ENCODE measurements around the gene SPON1.
A peak's percentile ranks its signal among the peaks of the same experiment; 100 is the strongest.
"Not testable (repeated sequence)": the region's sequence is repeated elsewhere in the genome, so short reads cannot be mapped to it uniquely, and the experiment has no call there.

The SPON1 gene

DNA sequence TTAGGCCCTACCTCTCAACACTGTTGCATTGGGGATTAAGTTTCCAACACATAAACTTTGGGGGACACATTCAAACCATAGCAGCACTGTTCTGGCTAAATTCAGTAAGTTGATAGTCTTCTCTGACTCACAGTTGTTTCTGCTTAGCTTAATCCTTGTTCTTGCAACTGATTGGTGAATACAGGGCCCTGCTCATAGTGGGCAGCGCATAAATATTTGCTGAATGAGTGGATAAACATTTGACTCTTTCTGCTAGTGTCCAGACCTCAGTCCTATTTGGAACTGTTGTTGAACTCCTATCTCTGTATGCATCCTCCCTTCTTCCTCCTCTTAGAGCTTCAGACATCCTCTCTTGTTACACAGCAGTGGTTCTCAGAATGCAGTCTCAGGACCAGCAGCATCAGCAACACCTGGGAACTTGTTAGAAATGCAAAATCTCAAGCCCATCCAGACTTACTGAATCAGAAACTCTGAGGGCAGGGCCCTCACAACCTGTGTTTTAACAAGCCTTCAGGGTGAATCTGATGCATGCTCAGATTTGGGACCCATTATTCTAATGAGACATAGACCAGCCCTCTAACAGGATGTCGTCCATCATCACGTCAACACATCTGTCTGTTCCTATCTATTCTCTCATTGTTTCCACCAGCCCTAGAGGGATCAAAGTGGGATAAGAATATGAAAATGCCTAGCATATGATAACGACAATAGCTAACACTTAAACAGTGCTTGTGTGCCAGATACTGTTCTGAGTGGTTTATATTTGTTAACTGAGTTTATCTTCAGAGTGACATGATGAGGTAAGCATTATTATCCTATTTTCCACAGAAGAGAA is 22.3 kb downstream of the SPON1 start:
- peak; percentile 94 for DNase-seq (ENCODE audit: low read depth)

- DNase-seq (ENCODE audit: low read depth) = not testable (repeated sequence)
These were observed 24.2 kb downstream of the SPON1 start for GRCh38 chr11:13986695-13987094.

DNA sequence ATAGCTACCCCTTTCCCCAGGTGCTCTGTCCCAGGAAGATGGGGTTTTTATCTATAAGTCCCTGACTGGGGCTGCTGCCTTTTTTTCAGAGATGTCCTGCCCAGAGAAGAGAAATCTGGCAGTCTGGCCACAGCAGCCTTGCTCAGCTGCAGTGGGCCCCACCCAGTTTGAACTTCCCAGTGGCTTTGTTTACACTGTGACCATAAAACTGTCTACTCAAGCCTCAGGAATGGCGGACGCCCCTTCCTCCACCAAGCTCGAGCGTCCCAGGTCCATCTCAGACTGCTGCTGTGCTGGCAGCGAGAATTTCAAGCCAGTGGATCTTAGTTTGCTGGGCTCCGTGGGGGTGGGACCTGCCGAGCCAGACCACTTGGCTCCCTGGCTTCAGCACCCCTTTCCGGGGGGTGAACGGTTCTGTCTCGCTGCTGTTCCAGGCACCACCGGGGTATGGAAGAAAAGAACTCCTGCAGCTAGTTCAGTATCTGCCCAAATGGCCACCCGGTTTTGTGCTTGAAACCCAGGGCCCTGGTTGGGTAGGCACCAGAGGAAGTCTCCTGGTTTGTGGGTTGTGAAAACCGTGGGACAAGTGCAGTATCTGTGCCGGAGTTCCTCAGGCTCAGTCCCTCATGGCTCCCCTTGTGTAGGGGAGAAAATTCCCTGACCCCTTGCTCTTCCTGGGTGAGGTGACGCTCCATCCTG is 29.8 kb downstream of the SPON1 start:
- peak; percentile 19 for DNase-seq (ENCODE audit: low read depth)

DNA sequence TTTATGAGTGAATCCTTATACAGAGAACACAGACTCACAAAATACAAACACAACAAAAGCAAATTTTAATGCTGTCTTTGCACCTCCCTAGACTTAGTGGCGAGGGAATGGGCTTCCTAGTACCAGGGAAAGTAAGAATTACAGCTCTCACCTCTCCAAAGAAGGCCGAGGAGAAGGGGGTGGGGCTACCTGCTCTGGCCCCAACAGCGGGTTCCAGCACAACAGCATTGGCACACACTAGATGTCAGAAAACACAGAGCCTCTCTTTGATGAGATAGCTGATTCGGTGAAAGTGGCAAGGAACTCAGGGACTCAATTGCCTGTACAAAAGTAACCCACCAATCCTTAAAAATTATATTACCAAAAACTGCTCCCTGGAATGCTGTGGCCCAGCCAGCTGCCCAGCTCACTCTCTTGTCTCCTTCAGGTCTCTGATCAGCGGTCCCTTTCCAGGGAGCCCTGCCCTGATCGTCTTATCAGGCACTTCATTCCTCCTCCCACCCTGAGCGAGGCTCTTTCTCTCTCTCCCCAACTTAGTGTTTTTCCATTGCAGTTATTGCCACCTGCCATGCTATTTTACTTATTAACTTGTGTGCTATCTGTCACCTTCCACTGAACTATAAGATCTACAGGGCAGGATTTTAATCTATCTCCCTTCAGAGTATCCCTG is 30.7 kb downstream of the SPON1 start:
- DNase-seq (ENCODE audit: low read depth) = no peak

GRCh38 chr11:13997881-13998280 is 35.4 kb downstream of the SPON1 start:
- no peak for DNase-seq (ENCODE audit: low read depth)

GRCh38 chr11:13999704-14000103 is 37.2 kb downstream of the SPON1 start:
- no peak for DNase-seq (ENCODE audit: low read depth)

DNA sequence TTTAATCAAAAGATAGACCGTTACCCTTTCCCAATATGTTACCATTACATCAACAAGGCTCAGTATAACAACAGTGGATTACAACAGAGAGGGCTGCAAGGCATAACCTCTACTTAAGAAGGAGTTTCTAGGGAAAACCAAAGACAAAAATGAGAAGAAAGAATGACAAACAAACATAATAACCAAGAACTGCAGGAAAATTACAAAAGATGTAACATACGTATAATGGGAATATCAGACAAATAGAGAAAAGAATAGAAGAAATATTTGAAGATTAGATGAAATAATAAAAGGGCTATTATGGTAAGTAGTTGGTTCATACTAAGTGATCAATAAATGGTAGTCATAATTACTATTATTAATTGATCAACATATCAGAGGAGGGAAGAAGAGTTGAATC is 39.1 kb downstream of the SPON1 start:
- DNase-seq (ENCODE audit: low read depth) = no peak

DNA sequence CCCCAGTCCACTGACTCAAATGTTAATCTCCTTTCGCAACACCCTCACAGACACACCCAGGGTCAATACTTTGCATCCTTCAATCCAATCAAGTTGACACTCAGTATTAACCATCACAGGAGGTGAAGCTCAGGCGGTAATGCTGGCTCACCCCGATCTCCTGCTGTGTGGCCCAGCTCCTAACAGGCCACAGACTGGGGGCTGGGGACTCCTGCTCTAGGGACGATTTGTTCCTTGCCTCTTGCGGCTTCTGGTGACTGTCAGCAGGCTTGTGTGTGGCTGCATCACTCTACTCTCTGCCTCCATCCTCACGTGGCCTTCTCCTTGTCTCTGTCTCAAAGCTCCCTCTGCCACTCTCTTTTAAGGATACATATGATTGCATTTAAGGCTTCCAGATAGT is 45.0 kb downstream of the SPON1 start:
- no peak for DNase-seq (ENCODE audit: low read depth)

GRCh38 chr11:14010665-14011064 is 48.1 kb downstream of the SPON1 start:
- DNase-seq (ENCODE audit: low read depth) = peak; percentile 11

DNA sequence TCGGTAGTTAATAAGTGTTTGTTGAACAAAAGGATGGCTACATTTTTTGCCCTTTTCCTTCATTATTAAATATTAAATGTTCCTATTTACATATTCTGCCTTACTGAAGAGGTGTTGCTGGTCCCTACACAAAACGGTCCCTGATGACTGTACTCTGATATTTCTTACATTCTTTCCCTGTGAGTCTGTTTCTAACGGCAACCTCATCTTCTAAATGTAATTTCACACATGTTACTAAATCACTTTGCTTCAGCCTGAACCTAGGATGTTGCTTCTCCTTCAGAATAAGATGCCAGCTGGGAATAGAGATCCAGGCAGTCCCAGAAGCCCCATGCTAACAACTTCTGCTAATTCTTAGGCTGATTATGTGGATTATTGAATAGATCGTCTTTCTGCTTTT is 50.3 kb downstream of the SPON1 start:
- peak; percentile 23 for DNase-seq (ENCODE audit: low read depth)

GRCh38 chr11:14015711-14016110 is 53.2 kb downstream of the SPON1 start:
- DNase-seq (ENCODE audit: low read depth) = peak; percentile 18

DNA sequence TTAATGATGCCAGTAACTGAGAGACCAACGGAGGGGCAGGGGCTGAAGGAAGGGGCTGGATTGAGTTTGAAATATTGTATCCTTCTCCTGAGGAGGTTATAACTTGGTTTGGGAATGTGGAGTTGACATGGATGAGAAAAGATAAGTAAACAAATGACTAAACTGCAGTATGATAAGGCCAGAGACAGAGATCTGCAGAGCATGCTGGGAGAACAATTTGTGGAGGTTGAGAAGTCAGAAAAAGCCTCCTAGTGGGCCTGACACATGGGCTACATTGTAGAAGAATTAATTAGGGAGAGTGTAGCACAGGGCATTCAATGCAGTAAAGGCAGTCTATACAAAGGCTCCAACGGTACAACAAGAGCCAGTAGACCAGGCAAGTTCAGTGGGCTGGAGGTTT is 55.9 kb downstream of the SPON1 start:
- peak; percentile 9 for DNase-seq (ENCODE audit: low read depth)

DNA sequence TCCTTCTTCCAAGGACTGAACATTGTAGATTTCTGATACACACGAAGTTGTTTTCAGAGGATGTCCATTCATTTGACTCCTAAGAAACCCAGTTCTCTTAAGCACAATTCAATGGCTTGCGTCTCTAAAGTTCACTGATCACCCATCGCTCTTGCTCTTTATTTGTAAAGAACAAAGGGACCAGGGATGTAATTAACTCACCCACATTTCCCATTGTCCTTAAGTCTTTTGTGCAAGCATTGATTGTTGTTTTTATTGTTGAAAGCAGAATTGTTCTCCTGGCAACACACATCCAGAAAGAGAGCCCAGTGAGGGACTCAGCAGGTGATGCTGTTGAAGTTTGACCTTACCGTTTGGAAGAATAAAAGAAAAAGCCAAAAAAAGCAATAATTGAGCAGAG is 59.2 kb downstream of the SPON1 start:
- DNase-seq (ENCODE audit: low read depth) = no peak

DNA sequence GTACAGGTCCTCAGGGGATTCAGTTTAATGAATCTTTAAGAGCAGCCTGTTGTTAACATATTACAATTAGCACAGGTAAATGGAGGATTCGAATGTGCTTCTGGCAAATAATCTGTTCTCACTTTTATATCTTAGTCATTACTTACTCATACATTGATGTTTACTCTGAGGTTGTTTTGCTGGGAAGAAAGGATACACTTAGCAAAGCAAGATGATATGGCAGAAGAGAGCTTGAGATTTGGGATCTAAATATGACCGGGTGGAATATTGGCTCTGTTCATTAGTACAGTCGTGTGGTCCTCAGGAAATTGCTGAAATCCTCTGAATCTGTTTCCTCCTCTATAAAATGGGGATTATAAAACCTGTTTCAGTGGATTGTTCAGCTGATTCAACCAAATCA is 59.7 kb downstream of the SPON1 start:
- no peak for DNase-seq (ENCODE audit: low read depth)

- no peak for DNase-seq (ENCODE audit: low read depth)
These were observed 60.3 kb downstream of the SPON1 start for GRCh38 chr11:14022821-14023220.

DNA sequence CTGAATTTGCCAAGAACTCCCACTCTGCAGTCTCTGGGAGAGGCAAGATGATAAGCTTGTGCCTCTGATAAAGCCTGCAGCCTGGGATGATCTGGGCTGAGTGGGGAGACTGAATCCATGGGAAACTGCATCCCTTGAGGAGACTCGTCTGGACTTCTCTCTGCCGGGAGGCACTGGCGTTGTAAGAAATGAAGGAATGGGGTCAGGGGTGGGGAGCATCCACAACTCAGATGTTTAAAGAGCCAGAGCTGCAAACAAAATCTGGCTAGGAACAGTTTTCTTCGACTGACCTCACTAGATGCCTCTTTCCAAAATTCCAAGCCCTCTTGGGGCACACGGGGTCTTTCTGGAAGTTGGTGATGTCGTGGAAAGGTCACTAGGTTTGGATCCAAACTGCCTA is 64.4 kb downstream of the SPON1 start:
- no peak for DNase-seq (ENCODE audit: low read depth)

DNA sequence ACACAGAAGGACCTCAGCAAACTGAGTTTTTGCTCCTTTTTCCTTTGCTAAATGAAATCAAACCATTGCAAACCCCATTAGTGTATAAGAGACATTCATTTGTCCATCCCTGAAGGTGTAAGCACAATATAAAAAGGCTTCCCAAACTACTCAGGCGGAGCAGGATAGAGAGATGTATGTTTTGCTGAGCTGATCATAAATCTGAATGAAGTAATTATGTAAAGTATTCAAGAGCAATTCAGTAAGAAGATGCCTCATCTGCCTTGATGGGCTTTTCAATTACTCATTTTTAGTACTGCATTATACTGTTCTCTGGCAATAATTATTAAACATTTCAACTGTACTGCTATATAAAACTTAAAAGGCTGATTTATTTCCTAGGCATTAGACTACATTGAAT is 65.0 kb downstream of the SPON1 start:
- no peak for DNase-seq (ENCODE audit: low read depth)

- no peak for DNase-seq (ENCODE audit: low read depth)
These were observed 66.9 kb downstream of the SPON1 start for GRCh38 chr11:14029440-14029839.

DNA sequence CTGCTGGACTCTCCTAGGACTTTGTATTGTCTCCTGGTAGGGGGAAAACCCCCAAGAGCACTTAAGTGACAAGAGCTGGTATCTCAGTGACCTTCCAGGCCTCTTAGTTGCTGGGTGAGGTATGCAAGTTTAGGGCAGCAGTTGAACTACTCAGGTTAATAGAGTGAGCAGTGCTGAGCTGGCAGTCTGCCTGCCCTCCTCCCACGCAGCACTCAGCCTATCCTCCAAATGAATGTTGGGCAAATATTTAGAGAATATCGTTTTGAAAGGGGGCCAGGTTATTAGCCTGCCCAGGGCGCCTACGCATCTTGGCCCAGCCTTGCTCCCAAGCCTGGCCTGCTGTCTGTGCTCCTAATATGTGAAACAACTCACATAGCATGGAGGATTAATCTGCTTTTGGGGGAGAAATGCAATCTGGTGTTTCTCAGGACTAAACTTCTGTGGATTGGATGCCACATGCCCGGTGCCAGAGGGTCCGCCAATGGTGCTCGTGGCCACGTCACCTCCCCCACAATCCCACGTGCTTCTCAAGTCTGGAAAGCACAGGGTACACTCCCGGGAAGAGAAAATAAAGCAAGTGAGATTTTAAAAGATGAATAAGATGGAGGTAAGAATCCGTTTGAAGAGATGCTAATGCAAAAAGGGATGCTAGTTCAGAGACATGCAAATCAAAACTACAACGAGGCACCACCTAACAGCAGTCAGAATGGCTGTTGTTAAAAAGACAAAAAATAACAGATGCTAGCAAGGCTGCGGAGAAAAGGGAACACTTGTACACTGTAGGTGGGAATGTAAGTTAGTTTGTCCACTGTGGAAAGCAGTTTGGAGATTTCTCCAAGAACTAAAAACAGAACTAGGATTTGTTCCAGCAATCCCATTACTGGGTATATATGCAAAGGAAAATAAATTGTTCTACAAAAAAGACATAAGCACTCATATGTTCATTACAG is 67.7 kb downstream of the SPON1 start:
- peak; percentile 57 for DNase-seq (ENCODE audit: low read depth)

- DNase-seq (ENCODE audit: low read depth) = not testable (repeated sequence)
These were observed 73.0 kb downstream of the SPON1 start for GRCh38 chr11:14035526-14035925.

GRCh38 chr11:14036469-14036868 is 73.9 kb downstream of the SPON1 start:
- DNase-seq (ENCODE audit: low read depth) = no peak

GRCh38 chr11:14041040-14041439 is 78.5 kb downstream of the SPON1 start:
- DNase-seq (ENCODE audit: low read depth) = peak; percentile 3

Measured in amniotic epithelial cell (primary cell).